DOHH2 (cell line): Measurements from ENCODE around the gene ZNF124.

Experiments used
- EZH2phosphoT487 ChIP-seq: fragments of 200-600 bp; sonication (generic); IDR thresholded peaks from 2 replicates; pipeline ENCODE4 v1.6.1; 2017; ENCODE audit warnings: borderline replicate concordance, mild to moderate bottlenecking, antibody characterized with exemption, low read length, moderate library complexity, mixed read lengths
- TF ChIP-seq, protein P1 (sequence below): fragments of 200-600 bp; sonication (generic); IDR thresholded peaks from one replicate; pipeline ENCODE4 v1.5.1; 2014; ENCODE audit warnings: antibody characterized with exemption, mild to moderate bottlenecking, low read depth, low read length; ENCODE audit not compliant: poor library complexity, severe bottlenecking

DNA sequence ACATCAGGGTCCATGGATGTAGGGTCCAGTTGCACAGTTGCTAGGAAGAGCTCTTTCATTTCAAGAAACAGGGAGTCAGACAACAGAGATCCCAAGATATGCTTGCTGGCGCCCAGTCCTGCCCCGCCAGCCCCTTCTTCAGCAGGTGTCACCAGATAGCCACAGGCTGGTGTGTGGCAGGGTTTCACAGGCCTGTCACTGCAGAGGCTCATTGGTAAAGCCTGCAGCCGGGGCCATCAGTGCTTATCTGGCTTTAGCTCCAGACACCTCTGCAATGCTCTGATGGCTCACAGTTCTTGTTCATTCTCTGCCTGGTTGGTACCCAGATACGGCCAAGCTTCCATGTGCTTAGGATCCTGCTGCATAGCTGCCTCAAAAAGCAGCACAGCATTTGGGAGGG is 12.4 kb upstream of the ZNF124 start:
- TF ChIP-seq, protein P1, sequence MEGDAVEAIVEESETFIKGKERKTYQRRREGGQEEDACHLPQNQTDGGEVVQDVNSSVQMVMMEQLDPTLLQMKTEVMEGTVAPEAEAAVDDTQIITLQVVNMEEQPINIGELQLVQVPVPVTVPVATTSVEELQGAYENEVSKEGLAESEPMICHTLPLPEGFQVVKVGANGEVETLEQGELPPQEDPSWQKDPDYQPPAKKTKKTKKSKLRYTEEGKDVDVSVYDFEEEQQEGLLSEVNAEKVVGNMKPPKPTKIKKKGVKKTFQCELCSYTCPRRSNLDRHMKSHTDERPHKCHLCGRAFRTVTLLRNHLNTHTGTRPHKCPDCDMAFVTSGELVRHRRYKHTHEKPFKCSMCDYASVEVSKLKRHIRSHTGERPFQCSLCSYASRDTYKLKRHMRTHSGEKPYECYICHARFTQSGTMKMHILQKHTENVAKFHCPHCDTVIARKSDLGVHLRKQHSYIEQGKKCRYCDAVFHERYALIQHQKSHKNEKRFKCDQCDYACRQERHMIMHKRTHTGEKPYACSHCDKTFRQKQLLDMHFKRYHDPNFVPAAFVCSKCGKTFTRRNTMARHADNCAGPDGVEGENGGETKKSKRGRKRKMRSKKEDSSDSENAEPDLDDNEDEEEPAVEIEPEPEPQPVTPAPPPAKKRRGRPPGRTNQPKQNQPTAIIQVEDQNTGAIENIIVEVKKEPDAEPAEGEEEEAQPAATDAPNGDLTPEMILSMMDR, result no peak
- TF ChIP-seq EZH2phosphoT487, result no peak
